HG03354 (cell line): ENCODE results near the gene RXRA.

Experiments
- ATAC-seq: cut with Tn5 transposase; IDR thresholded peaks from one replicate; pipeline ENCODE4 v1.9.1; 2021; ENCODE audit warnings: mild to moderate bottlenecking; ENCODE audit not compliant: unreplicated experiment, poor library complexity, severe bottlenecking

Gene RXRA

DNA sequence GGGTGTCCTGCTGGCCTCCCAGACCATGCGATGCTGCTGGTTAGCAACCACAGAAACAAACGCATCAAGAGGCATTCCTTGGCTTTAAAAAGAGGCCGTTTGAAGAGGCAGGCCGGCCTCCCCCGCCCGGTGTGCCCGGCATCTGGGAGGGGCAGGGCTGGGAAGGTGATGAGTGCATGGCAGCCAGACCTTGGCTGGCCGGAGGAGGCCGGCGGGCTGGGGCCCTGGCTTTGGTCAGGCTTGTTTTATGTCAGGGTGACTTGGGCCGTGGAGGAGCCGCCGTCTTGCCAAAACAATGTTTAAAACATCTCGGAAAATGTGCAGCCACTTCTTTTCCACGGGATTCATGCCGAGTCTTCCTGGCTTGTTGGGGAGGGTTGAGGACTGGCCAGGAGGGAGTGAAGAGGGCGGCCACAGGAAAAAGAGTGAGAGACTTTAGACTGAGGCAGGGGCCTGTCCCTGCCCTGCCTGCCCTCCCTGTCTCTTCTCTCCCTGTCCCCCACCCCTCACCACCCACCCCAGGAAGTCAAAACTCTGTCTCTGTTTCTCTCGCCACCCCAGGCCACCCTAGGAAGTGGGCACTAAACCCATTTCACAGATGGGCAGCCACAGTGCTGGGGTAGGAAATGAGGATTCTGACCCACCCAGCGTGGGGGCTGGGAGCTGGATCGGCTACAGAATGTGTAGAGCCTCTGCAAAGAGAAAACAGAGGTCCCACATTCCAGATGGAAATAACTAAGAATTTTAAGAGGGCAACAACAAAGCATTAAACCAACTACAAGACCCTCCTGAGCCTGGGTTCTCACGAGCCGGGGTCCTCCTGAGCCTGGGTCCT is 143.0 kb downstream of the RXRA start:
- ATAC-seq = no peak

- no peak for ATAC-seq
Measured at GRCh38 chr9:134472256-134472655, 146.0 kb downstream of the RXRA start.

DNA sequence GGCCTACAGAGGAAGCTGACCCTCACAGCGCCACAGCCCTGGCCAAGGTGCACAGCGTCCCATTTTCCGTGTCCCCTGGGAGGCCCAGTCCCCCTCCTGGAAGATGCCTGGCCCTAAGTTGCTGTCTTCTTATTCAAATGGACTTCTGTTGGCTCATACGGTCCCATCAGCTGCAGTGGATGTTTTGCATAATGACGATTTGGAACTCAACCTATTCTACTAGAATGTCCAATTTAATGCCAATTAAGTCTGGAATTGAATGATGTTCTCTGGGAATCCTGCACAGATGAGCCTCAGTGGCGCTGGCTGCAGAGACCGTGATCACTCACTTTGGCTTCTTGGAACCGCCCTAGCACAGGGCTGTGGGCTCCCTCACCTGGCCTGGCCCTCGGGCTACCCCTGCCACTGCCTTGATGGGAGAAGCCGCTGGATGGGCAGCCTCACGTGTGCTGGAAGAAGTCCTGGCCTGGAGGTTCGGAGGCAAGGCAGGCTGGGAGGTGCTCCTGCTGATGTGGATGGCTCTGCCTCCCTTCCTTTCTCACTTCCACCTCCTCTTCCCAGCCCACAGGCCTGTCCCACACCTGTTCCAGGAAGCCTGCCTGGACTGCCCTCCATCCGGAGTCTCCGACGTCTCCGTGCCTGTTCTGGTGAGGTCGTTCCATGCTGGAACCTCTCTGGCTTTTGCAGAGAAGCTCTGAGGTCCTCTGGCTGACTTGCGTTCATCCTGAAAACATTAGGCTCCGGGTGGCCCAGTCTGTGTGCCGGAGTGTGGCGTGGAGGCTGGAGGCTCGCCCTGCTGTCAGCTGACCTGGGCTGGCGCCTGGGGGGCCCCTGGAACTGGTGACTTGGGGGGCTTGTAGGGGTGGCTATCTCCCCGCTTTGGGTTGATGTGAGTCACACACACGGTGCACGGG is 147.1 kb downstream of the RXRA start:
- no peak for ATAC-seq

- no peak for ATAC-seq
Measured at GRCh38 chr9:134474055-134474370, 147.8 kb downstream of the RXRA start.

DNA sequence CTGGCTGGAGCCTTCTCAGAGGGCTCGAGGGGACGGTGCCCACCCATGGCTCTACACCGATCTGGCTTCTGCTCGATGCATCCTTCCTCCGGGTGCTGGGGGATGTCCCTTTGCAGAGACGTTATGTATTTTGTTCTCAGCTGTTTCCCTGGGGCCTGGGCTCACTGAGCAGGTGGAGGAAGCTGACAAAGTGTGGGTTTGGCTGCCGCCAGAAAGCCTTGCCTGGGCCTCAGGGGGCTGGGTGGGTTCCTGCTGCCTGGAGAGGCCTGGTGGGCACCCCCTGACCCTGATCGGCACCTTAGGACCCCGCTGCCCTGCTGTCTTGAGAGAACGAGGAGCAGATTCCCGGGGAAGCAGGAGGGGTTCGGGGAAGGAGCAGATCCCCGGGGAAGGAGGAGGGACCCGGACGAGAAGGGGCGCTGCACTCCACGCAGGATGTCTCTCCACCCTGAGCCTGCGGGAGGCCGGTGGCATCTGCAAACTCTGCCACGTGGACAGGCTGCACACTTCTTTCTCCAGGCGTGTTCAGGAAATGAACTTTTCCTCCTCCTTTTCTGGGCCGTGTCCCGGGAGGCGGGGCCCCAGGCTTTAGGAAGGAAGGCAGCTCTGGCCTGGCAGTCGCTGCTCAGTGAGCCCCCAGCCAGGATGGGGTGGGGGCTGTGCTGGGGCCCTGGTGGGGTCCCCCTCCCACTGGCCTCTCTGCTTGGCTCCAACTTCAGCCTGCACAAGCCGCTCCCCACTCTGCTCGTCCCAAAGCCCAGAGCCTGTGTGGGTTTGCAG is 148.9 kb downstream of the RXRA start:
- no peak for ATAC-seq

DNA sequence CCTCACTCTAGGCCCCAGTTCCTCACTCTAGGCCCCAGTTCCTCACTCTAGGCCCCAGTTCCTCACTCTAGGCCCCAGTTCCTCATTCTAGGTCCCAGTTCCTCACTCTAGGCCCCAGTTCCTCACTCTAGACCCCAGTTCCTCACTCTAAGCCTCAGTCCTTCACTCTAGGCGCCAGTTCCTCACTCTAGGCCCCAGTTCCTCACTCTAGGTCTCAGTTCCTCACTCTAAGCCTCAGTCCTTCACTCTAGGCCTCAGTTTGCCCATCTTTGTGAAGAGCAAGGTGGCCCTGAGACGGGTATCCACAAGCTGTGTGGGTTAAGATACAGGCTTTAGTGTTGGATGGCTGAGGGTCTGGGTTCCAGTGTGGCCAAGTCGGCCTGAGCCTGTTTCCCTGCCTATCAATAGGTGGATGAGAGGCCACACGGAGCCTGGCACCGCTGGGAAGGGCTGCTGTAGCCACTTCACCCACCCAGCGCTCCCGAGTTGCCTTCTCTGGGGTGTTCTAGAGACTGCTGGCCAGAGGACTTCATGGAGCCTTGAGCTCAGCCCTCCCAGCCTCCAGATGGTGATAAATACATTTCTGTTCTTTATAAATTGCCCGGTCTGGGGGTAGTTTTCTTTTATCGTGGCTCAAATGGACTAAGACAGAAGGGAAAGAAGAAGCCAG is 150.2 kb downstream of the RXRA start:
- no peak for ATAC-seq

DNA sequence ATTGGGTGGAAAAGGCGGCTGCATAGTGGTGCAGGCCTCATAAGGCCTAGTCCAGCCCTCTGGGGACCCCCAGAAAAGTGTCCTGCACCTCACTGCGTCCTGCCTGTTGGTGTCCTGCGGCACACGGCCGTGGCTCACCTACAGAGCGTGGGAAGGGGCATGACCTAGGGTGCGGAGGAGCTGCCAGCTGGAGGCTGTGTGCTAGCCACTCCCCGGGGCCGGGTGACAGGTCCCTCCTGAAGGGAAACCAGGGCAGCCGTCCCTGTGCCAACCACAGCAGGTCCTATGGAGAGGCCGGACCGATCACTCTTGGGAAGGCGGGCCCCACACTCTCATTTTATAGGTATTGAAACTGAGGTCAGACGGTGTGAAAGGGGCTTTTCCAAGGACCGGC is 150.7 kb downstream of the RXRA start:
- no peak for ATAC-seq

DNA sequence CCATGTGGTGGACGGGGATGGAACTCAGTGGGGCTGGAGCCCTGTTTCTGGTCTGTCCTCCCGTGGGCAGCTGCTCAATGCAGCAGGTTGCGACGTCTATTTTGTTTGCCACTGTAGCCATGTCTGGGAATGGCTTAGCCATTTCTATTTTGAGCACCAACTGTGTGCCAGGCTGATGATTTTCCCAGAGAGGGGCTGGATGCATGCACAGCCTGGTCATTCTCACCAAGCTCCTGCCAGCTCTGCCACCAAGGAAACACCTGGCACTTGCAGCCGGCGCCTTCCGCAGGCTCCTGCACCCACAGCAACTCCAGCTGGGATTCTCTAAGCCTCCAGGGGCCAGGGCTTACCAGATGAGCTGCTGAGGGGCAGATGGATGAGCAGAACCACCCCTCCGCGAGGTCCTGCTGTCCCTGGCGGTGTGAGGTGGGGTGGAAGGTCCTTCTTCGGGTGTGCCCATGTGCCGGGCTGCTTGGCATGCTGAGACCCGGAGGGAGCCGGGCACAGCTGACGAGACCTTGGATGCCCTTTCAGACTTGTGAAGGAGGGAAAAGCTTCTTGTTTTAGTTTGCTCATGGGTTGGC is 151.2 kb downstream of the RXRA start:
- no peak for ATAC-seq

- ATAC-seq = no peak
Measured at GRCh38 chr9:134477927-134478326, 151.7 kb downstream of the RXRA start.

DNA sequence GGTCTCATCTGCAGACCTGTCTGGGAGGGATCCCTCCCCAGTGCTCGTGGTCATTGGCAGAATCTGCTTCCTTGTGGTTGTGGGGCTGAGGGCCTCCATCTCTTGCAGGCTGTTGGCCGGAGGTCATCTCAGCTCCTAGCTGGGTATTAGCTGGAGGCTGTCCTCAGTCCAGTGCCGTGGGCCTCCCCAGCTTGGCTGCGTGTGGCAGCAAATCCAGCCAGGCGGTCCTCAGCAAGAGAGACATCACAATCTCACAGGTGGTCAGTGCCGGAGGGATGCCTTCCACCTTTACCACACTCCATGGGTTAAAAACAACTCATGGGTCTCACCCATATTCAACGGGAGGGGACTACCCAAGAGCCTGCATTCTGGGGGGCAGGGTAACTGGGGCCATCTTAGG is 155.5 kb downstream of the RXRA start:
- ATAC-seq = no peak

- no peak for ATAC-seq
Measured at GRCh38 chr9:134482226-134482625, 156.0 kb downstream of the RXRA start.

DNA sequence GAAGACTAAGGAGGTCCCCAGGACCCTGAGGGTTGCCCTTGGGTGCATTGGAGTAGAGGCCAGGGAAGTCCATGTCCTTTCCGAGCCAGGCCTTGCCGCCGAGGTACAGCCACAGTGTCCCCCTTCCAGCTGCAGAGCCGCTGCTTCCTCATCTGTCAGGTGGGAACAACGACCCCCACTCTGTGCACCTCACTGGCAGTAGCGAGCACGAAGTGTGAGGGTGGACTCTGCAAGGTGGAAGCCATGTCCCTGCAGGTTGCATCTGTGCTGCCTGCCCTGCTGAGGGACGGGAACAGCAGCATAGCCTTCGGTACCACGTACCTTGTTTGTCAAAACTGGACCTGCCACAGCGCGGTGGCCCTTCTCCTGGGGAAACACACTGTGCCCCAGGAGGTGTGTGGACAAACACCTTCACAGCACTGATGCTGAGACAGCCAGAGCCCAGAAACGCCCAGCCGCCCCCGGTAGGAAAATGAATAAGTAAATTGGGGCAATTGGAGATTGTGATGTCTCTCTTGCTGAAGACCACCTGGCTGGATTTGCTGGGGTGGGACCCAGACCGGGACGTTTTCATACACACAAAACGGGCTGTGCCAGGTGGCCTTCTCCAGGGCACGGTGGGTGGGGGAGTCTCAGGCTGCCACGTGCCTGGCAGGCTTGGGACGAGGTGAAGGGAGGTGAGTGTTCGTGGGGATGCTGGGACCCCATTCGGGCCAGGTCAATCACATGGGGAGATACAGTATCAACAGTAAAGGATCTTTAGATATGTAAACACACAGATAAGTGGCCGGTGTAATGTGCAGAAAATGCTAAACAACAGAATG is 157.3 kb downstream of the RXRA start:
- no peak for ATAC-seq

DNA sequence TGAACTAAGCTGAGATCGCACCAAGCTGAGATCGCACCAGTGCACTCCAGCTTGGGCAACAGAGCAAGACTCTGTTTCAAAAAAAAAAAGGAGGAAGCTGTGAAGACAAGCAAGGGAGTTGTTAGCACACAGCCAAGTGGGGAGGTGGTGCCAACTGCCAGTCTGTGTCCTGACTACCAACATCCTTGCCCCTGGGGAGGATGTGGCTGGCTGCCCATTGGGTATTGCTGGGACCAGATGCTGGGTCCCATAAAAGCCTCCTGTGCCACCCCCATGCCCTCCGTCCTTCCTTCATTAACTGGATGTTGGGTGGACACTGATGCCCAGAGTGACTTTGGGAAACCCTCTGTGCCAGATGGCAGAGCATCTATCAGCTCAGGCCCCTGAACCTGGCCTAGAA is 158.2 kb downstream of the RXRA start:
- no peak for ATAC-seq

DNA sequence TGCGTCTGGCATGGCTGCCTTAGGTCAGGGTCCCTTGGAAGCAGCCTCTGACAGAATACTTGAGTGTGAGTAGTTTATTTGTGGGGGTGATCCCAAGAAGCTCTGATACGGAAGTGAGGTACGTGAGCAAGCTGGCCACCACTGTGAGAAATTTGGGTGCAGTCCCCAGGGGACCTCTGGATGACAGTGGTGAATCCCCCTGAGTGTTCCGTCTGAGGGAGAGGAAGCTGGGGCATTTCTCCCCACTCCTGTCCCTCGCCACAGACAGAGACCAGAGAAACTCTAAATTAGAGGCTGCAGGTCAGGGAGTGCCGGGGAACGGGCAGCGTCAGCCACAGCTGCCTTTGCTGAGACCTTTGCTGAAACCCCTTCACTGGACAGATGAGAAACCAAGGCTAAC is 159.4 kb downstream of the RXRA start:
- ATAC-seq = no peak

DNA sequence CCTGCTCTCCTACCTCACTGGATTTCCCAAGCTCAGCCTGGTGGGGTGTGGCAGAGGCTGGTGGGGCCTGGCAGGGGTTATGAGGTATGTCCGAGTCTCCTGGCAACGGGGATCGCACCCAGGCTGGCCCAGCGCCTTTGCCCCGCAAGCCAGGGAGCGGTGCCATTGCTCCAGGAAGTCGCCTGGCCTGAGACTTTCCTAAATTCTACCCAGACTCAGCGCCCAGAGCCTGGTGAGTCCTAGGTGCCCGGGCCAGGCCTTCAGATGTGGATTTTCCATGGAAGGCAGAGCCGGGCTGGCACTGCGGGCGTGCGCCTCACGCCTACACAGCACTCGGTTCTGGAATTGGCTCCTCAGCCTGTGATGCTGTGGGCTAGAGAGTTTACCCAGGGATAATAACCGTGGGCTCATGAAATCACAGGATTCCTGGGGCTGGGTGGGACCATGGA is 159.9 kb downstream of the RXRA start:
- no peak for ATAC-seq

DNA sequence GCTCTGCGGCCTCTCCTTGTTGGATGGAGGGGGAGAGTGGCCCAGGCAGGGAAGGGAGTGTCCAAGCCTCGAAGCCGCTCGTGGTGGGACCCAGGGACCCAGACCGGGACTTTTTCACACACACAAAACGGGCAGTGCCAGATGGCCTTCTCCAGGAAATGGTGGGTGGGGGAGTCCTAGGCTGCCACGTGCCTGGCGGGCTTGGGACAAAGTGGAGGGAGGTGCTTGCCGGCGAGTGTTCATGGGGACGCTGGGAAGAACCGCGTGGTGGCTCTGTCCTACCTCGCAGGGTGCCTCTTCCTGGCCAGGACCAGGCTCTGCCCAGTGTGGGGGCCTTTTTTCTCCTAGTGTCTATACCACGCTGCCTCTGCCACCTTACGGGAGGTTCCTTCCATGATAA is 160.3 kb downstream of the RXRA start:
- no peak for ATAC-seq
